ENCODE data around the gene HJURP. TPM values are rescaled to one million over a fixed set of nuclear protein-coding genes. Genes with fewer than 3 reads are reported as not detected.

HJURP gene
- total RNA-seq, 4 donors from 2014 or later = 0.09 to 2.3 (median 0.13) TPM; not detected in 1

DNA sequence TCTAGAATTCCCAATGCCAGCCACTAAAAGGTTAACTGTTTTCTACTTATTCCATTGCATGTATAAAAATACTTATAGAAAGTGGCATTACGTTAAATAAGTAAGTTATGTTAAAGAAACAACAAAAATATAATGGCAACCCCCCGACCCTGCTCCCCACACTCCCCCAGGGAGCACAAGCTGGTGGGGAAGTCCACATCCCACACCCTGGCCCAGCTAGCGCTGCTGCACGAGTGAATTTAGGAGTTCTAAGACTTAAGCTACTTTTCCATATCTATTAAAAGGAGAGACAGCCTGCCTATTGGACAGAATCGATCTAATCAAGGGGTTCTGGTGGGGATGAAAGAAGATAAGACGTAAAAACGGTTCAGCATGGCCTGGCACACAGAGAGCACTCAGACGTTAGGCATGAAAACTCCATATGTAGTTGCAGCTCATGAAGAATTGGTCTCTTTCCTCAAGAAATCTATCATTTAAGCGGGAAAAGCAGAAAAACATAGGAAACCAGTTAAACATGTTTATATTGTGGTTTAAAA lies 16.6 kb downstream of the HJURP start:
- DNase-seq (ENCODE audit: low spot score) (no peak), ATAC-seq (ENCODE audit: low FRiP score) (no peak)
- TF ChIP-seq, protein P1, sequence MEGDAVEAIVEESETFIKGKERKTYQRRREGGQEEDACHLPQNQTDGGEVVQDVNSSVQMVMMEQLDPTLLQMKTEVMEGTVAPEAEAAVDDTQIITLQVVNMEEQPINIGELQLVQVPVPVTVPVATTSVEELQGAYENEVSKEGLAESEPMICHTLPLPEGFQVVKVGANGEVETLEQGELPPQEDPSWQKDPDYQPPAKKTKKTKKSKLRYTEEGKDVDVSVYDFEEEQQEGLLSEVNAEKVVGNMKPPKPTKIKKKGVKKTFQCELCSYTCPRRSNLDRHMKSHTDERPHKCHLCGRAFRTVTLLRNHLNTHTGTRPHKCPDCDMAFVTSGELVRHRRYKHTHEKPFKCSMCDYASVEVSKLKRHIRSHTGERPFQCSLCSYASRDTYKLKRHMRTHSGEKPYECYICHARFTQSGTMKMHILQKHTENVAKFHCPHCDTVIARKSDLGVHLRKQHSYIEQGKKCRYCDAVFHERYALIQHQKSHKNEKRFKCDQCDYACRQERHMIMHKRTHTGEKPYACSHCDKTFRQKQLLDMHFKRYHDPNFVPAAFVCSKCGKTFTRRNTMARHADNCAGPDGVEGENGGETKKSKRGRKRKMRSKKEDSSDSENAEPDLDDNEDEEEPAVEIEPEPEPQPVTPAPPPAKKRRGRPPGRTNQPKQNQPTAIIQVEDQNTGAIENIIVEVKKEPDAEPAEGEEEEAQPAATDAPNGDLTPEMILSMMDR (IDR thresholded peaks at IDR 0.05) = no peak

DNA sequence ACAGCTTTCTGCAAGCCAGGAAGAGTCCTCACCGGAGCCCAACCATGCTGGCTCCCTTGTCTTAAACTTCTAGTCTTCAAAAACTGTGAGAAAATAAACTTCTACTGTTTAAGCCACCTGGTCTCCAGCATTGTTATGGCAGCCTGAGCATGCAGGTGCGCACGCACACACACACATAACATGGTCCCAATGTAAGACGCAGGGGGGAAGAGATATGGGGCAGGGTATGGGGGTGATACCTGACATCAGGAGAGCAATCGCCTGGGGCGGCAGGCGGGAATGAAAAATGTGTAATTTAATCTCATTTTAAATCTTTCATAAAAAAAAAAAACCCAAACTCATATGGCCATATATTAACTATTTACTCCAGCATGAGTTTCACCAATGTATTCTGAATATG lies 18.0 kb downstream of the HJURP start:
- ATAC-seq (ENCODE audit: low FRiP score) (no peak), DNase-seq (ENCODE audit: low spot score) (no peak)
- TF ChIP-seq, protein P1 (IDR thresholded peaks at IDR 0.05) = no peak

- no peak for DNase-seq (ENCODE audit: low spot score)
- TF ChIP-seq, protein P1 (IDR thresholded peaks at IDR 0.05) = no peak
- no peak for ATAC-seq (ENCODE audit: low FRiP score)
Measured at GRCh38 chr2:233835230-233836186, 18.8 kb downstream of the HJURP start.

DNA sequence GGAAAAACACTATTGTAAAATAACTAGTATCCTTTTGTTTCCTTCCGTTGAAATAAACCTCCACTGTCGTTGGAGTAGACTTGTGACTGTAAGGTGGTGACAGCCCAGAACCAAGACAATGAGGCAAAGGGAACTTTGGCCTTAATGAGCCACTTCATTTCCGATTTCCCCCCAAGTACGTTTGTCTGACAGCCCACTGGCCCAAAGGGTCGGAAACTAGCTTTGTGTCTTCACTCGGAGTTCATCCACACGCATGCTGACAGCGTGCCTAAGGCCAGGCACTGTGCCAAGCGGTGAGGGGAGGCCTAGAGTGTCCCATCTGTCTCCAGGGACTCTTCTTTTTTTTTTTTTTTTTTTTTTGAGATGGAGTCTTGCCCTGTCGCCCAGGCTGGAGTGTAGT lies 21.0 kb downstream of the HJURP start:
- DNase-seq (ENCODE audit: low spot score) (no peak), ATAC-seq (ENCODE audit: low FRiP score) (no peak)
- TF ChIP-seq, protein P1 (IDR thresholded peaks at IDR 0.05) = no peak

DNA sequence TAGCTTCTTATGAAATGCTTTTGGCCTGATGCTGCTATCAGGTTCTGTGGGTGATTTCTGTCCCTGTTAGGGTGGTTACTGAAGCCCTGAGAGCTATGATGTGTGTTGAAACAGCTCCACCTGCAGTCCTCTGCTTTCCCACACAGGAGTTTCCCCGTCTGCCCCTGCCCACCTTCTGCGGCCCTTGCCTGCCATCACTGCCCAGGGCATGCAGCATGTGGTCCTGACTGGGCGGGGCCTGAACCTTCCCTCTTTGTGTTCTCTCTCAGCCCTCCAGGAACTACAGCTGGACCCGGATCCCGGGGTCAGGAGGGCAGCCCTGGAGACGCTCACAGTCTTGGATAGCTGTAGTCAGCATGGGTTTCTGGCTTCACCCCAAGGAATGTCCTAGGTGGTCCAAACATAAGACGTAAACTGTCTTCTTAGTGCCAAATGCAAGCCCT lies 21.4 kb downstream of the HJURP start:
- TF ChIP-seq, protein P1 (IDR thresholded peaks at IDR 0.05) = no peak
- ATAC-seq (ENCODE audit: low FRiP score) (no peak), DNase-seq (ENCODE audit: low spot score) (no peak)

DNA sequence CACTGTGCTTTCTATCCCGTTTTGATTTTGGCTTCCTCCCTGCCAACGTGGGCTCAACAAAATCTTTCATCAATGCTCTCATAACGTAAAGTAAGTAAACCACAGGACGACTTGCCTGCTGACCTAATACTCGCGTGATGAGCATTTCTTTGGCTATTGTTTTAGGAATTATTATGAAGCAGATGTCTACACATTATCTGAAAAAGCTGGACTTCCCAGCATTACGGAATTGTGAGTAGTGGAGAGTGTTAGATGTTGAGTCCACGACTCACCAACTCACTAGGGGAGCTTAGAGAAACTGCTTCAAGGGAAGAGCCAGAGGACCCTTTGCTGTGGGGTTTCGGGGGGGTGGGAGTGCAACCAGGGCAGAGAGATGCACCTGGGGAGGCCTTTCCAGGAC lies 21.9 kb downstream of the HJURP start:
- TF ChIP-seq, protein P1 (IDR thresholded peaks at IDR 0.05) = no peak
- ATAC-seq (ENCODE audit: low FRiP score) = no peak
- no peak for DNase-seq (ENCODE audit: low spot score)
